DND-41 (cell line): ENCODE results near the gene FANK1.

Experiments
- ATAC-seq: fragments of 200-7000 bp; cut with Tn5 transposase; 3 replicates; pipeline ENCODE4 v1.9.1; 2021; ENCODE audit warnings: low read depth; ENCODE audit not compliant: insufficient read depth
- DNase-seq: peaks from one replicate; pipeline ENCODE4 v3.0.0-alpha.2; 2020
- H2AFZ ChIP-seq: 2 replicates; pipeline ENCODE4 v1.6.0; 2012; ENCODE audit warnings: low read depth, low read length
- H3K27ac ChIP-seq: 2 replicates; pipeline ENCODE4 v1.5.1; 2012; ENCODE audit warnings: low read length, inconsistent platforms
- H3K27me3 ChIP-seq: fragments of 200-600 bp; sonication (generic); 2 replicates; pipeline ENCODE4 v1.6.0; 2012; ENCODE audit warnings: low read length, mild to moderate bottlenecking, inconsistent platforms; ENCODE audit not compliant: insufficient read depth, poor library complexity
- H3K36me3 ChIP-seq: 2 replicates; pipeline ENCODE4 v1.5.1; 2012; ENCODE audit warnings: low read length, inconsistent platforms; ENCODE audit not compliant: insufficient read depth
- H3K4me1 ChIP-seq: 2 replicates; pipeline ENCODE4 v1.5.1; 2012; ENCODE audit warnings: mild to moderate bottlenecking, low read length; ENCODE audit not compliant: insufficient read depth
- H3K4me2 ChIP-seq: 2 replicates; pipeline ENCODE4 v1.6.0; 2012; ENCODE audit warnings: mild to moderate bottlenecking, moderate library complexity, low read length, inconsistent platforms; ENCODE audit not compliant: insufficient read depth
- H3K4me3 ChIP-seq, 2 experiments: fragments of 200-600 bp in 1 of 2; shearing (Covaris generic) in 1 of 2; 2 replicates each; pipeline ENCODE4 v1.5.1; 2012 to 2016; ENCODE audit warnings: inconsistent platforms in 2 of 2, low read length in 2 of 2, mild to moderate bottlenecking in 2 of 2, low read depth in 1 of 2, moderate library complexity in 1 of 2
- H3K79me2 ChIP-seq: 2 replicates; pipeline ENCODE4 v1.6.0; 2012; ENCODE audit warnings: low read length, inconsistent platforms; ENCODE audit not compliant: insufficient read depth
- H3K9ac ChIP-seq: 2 replicates; pipeline ENCODE4 v1.6.0; 2012; ENCODE audit warnings: low read depth, mild to moderate bottlenecking, inconsistent platforms, low read length, moderate library complexity
- H3K9me3 ChIP-seq: 2 replicates; pipeline ENCODE4 v1.5.1; 2012; ENCODE audit warnings: low read length, moderate library complexity, mild to moderate bottlenecking, inconsistent platforms; ENCODE audit not compliant: insufficient read depth, severe bottlenecking
- H4K20me1 ChIP-seq: 2 replicates; pipeline ENCODE4 v1.6.0; 2012; ENCODE audit warnings: low read length; ENCODE audit not compliant: insufficient read depth
- EZH2 ChIP-seq: IDR thresholded peaks from 3 replicates; pipeline ENCODE4 v1.6.1; 2012; ENCODE audit warnings: borderline replicate concordance, low read depth, mild to moderate bottlenecking, moderate library complexity, low read length, inconsistent platforms; ENCODE audit not compliant: severe bottlenecking
- TF ChIP-seq, protein P1 (sequence below): IDR thresholded peaks from 2 replicates; pipeline ENCODE4 v1.5.1; 2012; ENCODE audit warnings: borderline replicate concordance, low read length, moderate library complexity, mild to moderate bottlenecking; ENCODE audit not compliant: poor library complexity, severe bottlenecking; ENCODE audit errors: extremely low read depth

Gene FANK1

GRCh38 chr10:126037946-126038345 is 141.6 kb downstream of the FANK1 start:
- Histone ChIP-seq H3K4me2 (no peak overlapping the region), H2AFZ (no peak overlapping the region), H3K36me3 (no peaks in the 10 kb centered on the region), H3K27me3 (no peaks in the 10 kb centered on the region), H3K9me3 (peaks cover 10% of the 10 kb centered on the region), H3K79me2 (no peaks in the 10 kb centered on the region), H4K20me1 (no peaks in the 10 kb centered on the region), H3K9ac (no peak overlapping the region), H3K27ac (no peak overlapping the region), H3K4me3 (no peak overlapping the region), H3K4me1 (no peaks in the 10 kb centered on the region)
- TF ChIP-seq, protein P1, sequence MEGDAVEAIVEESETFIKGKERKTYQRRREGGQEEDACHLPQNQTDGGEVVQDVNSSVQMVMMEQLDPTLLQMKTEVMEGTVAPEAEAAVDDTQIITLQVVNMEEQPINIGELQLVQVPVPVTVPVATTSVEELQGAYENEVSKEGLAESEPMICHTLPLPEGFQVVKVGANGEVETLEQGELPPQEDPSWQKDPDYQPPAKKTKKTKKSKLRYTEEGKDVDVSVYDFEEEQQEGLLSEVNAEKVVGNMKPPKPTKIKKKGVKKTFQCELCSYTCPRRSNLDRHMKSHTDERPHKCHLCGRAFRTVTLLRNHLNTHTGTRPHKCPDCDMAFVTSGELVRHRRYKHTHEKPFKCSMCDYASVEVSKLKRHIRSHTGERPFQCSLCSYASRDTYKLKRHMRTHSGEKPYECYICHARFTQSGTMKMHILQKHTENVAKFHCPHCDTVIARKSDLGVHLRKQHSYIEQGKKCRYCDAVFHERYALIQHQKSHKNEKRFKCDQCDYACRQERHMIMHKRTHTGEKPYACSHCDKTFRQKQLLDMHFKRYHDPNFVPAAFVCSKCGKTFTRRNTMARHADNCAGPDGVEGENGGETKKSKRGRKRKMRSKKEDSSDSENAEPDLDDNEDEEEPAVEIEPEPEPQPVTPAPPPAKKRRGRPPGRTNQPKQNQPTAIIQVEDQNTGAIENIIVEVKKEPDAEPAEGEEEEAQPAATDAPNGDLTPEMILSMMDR, result no peak
- ATAC-seq (no peak), DNase-seq (no peak)

DNA sequence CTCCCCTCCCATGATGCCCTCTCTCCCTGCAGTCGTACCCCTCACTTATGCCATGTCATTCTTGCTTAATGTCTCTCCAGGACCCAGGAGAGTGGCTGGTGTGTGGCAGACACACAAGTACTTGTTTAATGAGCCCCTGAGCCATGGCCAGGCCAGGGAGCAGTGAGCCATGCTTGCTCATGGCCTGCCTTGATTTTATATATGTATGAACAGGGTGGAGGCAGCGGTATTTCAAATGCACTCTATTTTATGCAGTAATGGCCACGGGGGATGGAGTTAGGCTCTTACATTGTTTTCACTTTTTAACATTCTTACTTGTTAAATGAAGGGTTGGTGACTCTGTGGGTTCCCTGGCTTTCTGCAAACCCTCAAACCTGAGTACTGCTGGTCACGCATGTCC is 144.8 kb downstream of the FANK1 start:
- DNase-seq, result no peak
- Histone ChIP-seq H3K27me3 (no peaks in the 10 kb centered on the region), H3K9me3 (no peaks in the 10 kb centered on the region), H3K79me2 (no peaks in the 10 kb centered on the region), H2AFZ (no peak overlapping the region), H3K27ac (no peak overlapping the region), H3K36me3 (no peaks in the 10 kb centered on the region), H3K4me3 (no peak overlapping the region), H4K20me1 (no peaks in the 10 kb centered on the region), H3K4me2 (no peak overlapping the region), H3K4me1 (no peaks in the 10 kb centered on the region), H3K9ac (no peak overlapping the region)
- TF ChIP-seq, protein P1, result no peak
- TF ChIP-seq EZH2, result no peak
- ATAC-seq, result no peak

- TF ChIP-seq EZH2, result no peak
- TF ChIP-seq, protein P1, result no peak
- Histone ChIP-seq H3K79me2 (no peaks in the 10 kb centered on the region), H3K9ac (no peak overlapping the region), H4K20me1 (no peaks in the 10 kb centered on the region), H3K4me1 (no peaks in the 10 kb centered on the region), H2AFZ (0 out of 2 replicates have a peak overlapping the region, but pooled peaks have one; percentile 39), H3K27ac (no peak overlapping the region), H3K4me3 (no peak overlapping the region), H3K36me3 (no peaks in the 10 kb centered on the region), H3K9me3 (no peaks in the 10 kb centered on the region), H3K27me3 (no peaks in the 10 kb centered on the region), H3K4me2 (no peak overlapping the region)
- ATAC-seq, result peak; percentile 54; the same call in 2 of the 3 replicates
- peak; percentile 13 for DNase-seq
Measured at GRCh38 chr10:126041804-126042231, 145.5 kb downstream of the FANK1 start.

DNA sequence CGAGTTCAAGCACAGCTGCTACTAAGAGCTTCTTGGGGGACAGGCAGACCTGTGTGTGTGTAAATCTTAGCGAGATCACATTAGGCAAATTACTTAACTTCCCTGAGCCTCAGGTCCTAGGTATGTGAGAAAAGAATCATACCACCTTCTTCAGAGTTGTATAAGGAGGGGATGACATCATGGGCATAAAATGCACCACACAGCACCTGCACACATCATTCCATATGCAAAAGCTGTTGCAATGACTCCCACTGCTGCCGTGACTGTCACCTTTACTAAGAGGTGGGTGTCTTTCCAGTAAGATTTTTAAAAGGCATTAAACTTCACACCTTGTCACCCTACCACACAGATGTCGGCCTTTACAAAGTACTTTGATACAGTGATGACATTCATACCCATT is 146.0 kb downstream of the FANK1 start:
- Histone ChIP-seq H2AFZ (no peak overlapping the region), H3K36me3 (no peaks in the 10 kb centered on the region), H3K4me3 (no peak overlapping the region), H3K4me2 (no peak overlapping the region), H3K9ac (no peak overlapping the region), H3K4me1 (no peaks in the 10 kb centered on the region), H3K27me3 (no peaks in the 10 kb centered on the region), H4K20me1 (no peaks in the 10 kb centered on the region), H3K27ac (no peak overlapping the region), H3K9me3 (no peaks in the 10 kb centered on the region), H3K79me2 (no peaks in the 10 kb centered on the region)
- DNase-seq (no peak), ATAC-seq (no peak)
- TF ChIP-seq EZH2, result no peak
- TF ChIP-seq, protein P1, result no peak
